ACHN (cell line): Measurements from ENCODE around the gene INSM2.
A peak's percentile ranks its signal among the peaks of the same experiment; 100 is the strongest.

Source experiments
- DNase-seq: peaks from one replicate; pipeline ENCODE4 v3.0.0-alpha.2; 2015
- in situ Hi-C: cut with HindIII; loops from 2 replicates; pipeline ENCODE4 v1.10.0; 2017; ENCODE audit warnings: low sequenced_read_pairs, low pct_ligation_motif_present, low pct_unique_long_range_greater_than_20kb

The INSM2 gene, protein sequence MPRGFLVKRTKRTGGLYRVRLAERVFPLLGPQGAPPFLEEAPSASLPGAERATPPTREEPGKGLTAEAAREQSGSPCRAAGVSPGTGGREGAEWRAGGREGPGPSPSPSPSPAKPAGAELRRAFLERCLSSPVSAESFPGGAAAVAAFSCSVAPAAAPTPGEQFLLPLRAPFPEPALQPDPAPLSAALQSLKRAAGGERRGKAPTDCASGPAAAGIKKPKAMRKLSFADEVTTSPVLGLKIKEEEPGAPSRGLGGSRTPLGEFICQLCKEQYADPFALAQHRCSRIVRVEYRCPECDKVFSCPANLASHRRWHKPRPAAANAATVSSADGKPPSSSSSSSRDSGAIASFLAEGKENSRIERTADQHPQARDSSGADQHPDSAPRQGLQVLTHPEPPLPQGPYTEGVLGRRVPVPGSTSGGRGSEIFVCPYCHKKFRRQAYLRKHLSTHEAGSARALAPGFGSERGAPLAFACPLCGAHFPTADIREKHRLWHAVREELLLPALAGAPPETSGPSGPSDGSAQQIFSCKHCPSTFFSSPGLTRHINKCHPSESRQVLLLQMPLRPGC

DNA sequence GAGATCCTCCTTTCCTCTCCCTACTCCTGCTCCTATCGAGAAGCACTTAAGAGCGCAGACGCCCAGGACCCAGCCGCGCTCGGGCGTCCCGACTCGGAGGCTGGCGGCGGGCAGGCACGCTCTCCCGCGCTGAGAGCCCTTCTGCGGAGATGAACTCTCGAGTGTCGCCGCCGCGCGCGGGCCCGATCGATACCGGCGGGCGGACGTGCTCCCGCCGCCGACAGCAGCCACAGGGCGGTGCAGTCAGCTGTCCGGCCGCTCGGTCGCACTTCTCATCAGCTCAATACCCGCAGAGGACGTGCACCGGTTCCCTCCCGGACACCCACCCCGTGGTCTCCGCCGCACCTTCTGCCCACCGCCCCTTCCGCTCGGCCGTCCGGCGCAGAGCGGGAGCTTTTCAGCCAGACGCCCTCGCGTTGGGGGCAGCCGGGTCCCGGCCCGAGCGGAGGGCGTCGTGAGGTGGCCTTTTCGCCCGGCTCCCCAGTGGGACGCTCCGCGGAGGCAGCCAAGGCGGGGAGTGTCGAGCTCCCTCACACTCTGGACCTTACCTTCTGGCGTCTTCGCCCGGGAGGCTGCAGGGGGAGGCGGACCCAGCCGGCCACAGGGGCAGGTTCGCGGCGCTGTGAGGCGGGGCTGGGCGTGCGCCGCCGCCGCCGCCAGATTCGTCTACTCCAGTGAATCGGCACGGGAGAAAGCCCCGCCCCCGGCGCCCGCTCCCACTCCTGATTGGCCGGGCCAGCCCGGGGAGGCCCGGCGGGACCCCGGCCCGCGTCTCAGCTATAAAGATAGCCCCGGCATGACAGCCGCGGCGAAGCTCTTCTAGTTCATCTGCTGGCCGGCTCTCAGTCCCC lies at the start of gene INSM2:
Gene INSM2 (plus strand): TSS at position 808 of the 851 bp plus-strand sequence. CDS start 89 bp downstream, outside the sequence.
- DNase-seq = peak; percentile 67

DNA sequence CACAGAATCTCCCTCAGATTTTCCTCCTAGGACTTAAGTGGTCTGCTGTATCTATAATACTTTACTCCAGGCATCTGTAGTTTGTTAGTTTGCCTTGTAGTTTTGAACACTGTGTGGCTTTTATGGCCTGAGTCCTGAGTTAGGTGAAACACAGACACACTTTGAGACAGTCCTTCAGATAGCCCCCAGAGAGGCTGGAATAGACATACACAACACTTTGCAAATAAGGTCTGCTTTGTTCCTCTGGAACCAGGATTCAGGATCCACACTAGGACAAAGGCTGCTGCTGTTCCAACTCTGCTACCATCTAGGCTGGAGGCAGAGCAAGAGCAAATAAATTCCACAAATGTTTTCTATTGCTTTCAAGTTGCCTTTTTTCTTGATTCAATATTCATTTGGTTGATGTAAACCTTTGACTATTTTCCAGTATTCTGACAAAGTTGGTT lies 41.4 kb upstream of the INSM2 start:
- in situ Hi-C loops = no loop called here
- DNase-seq = no peak

More for the DNA sequence above, at the start of gene INSM2:
- in situ Hi-C loops = no loop called here

DNA sequence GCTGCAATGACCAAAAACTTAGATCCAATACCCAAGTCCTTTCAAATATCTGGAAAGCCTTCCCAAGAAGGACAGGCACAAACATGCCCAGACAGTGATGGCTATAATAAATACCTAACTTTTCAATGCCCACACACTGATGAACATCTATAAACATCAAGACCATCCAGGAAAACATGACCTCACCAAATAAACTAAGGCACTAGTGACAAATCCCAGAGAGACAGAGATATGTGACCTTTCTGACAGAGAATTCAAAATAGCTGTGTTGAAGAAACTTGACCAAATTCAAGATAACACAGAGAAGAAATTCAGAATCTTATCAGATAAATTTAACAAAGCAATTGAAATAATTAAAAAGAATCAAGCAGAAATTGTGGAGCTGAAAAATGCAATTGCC lies 38.7 kb upstream of the INSM2 start:
- DNase-seq = no peak
- in situ Hi-C loops = no loop called here

DNA sequence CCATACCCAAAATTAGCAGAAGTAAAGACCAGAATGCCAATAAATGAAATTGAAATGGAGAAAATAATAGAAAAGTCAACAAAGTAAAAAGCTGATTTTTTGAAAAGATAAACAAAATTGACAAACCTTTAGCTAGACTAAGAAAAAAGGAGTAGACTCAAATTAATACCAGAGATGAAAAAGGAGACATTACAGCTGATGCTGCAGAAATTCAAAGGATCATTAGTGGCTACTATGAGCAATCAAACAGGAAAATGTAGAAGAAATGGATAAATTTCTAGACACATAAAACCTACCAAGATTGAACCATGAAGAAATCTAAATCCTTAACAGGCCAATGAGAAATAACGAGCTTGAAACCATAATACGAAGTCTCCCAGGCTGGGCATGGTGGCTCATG lies 34.8 kb upstream of the INSM2 start:
- DNase-seq = no peak
- in situ Hi-C loops = no loop called here

DNA sequence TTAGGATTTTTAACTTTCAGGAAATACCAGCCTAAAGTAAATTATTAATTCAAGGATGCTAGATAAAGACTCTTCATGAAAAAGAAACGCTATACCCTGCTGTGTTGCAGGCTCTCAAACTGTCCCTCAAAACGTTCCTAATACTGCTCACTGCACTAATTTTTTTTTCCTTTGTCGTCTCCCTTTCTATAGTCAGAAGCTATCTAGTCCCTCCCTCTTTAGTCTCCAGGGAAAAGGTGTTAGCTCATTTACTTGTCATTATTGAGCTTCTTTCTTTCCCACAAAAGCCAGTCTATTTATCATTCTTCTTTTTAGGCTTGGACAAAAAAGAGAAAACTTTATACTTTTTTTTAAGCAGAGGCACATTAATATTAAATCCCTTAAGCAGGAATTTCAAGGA lies 30.3 kb upstream of the INSM2 start:
- DNase-seq = no peak
- in situ Hi-C loops = no loop called here

DNA sequence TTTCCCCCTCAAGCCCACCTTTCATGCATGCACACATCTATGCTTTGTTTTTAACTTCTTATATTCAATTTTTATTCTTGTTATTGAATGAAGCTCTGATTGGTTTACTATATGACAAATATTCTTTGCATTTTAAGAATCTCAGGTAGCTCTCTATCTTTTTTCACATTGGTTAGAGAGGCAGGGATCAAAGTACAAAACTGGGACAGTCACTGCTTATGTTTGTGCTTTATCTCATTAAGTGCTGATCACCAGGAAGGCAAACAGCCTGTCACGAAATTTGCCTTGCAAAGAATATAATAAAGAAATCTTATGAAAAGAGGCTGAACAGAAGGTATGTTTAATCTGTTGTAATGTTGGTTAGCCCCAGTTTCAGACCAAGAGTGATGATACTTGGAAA lies 29.7 kb upstream of the INSM2 start:
- in situ Hi-C loops = no loop called here
- DNase-seq = no peak

DNA sequence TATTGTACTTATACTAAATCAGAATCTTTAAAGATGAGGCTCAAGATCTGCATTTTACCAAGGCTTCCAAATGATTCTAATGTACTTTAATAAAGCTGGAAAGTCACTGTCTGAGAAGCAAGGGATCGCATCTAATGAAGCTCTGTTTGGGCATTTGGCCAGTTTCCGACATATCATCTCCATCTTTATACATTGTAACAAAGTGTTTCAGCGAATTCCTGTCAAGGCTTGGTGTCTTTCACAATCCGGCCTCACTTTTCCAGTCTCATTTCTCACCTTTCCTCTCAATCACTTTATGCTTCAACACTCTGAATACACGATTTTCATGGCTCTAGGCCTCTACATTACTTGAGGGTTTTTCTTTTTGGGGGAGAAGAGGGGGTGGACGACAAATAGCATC lies 27.5 kb upstream of the INSM2 start:
- in situ Hi-C loops = no loop called here
- DNase-seq = no peak

DNA sequence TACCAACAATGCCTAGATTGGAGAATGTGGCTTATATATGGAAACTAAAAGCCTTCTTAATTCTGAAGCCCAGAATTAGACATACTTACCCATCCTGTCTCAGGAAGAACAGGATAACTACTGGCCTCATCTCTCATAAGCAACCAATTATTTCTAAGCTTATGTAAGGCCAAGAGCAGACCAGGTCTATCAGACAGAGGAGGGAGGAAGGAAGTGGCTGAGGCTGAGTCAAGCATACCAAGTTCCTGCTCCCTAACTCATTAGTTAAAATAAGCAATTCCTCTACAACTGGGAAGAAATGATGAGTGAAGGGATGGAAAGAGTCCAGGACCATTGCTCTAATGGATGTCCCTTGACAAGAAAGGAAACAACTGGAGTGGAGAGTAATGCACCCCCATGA lies 27.0 kb upstream of the INSM2 start:
- in situ Hi-C loops = no loop called here
- DNase-seq = no peak

DNA sequence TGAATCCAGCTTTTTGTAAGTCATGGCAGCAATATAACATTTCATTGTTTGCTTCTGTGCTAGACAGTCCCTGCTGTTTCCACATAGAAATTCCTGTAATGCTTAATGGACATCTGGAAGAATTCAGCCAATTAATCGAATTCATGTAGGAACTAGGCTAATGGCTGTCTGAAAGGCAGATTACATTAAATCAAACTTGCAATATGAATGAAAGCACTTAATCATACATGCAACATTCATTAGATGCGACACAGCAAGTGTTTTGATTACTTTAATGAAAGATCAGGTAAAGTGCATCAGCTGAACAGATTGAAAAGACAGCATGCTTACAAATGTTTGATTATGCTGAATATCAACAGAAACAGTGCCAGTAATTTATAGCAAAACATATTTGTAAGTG lies 24.1 kb upstream of the INSM2 start:
- DNase-seq = no peak
- in situ Hi-C loops = no loop called here

DNA sequence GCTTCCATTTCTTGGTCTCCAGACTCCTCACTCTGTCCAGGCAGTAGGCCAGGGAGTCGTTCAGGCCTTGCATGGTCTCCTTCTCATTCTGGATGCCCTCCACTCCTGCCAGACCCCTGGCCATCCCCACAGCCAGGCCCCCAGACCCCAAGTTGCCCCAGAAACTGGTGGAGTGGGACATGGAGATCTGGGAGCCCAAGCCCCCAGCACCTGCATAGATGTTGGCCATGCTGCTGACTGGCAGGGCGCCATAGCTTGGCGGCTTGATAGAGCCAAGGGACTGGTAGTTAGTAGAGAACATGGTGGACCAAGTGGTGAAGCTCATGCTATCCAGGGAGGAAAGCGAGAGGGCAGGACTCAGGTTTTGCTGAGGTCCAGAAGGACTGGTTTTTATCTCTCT lies 21.2 kb upstream of the INSM2 start:
- in situ Hi-C loops = no loop called here
- DNase-seq = no peak

DNA sequence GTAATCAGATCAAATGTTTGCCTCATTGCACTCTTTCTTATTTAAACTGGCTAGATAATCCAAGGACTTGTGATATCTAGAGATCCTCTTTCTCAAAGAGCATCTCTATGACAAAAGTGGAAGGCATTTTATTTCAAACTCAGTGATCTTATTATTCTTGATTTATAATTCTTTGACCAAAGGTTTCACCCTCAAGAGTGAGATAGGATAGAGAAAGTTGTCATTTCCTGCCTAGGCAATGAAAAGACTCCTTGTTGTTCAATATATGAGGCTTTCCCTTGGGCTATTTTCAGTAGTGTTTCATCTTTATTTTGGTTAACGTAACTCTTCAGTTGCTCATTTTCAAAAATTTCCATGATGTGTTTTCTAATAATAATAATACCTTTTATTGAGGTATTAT lies 18.0 kb upstream of the INSM2 start:
- in situ Hi-C loops = no loop called here
- no peak for DNase-seq

DNA sequence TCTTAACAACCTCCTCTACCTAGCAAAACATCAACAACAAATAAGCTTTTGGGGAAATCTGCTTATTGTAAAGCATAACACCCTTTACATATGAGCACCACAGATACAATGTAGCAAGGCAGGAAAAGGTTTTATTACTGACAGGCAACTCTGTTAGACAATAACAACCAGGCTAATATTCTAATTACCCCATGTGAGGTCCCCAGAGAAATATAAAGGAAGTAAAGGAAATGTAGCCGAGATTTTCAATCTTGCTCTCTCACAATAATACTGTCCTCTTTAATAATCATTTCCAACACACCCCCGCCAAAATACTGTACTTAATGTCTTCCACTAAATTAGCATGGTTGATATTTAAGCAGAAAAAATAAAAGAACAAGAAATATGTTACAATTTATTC lies 14.0 kb upstream of the INSM2 start:
- in situ Hi-C loops = no loop called here
- no peak for DNase-seq

DNA sequence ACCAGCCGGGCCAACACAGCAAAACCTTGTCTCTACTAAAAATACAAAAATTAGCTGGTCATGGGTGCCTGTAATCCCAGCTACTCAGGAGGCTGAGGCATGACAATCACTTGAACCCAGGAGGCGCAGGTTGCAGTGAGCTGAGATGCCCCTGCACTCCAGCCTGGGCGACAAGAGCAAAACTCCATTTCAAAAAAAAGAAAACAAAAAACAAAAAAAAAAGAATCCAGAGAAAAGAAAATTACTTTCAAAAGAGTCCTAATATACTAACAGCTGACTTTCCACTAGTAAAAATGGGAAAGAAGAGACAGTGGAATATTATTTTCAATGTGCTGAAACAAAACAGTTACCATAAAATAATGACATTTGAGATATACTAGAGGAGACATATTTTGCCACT lies 8.3 kb upstream of the INSM2 start:
- in situ Hi-C loops = no loop called here
- no peak for DNase-seq

DNA sequence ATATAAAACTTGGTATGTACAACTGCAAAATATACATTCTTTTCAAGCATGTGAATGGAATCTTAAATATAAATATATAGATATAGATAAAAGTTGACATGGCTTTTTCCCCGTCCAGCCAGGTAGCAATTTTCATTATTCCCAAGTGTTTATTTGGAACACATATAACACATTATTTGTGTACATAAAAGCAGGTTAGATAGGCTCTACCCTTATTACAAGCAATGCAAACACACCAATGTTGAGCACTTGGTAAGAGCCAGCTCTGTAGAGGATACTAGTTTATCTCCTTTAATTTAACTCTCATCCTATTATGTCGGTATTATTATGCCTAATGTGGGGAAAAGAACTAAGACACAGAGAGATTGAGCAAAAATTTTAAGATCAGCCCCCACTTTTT lies 7.0 kb upstream of the INSM2 start:
- no peak for DNase-seq
- in situ Hi-C loops = no loop called here

DNA sequence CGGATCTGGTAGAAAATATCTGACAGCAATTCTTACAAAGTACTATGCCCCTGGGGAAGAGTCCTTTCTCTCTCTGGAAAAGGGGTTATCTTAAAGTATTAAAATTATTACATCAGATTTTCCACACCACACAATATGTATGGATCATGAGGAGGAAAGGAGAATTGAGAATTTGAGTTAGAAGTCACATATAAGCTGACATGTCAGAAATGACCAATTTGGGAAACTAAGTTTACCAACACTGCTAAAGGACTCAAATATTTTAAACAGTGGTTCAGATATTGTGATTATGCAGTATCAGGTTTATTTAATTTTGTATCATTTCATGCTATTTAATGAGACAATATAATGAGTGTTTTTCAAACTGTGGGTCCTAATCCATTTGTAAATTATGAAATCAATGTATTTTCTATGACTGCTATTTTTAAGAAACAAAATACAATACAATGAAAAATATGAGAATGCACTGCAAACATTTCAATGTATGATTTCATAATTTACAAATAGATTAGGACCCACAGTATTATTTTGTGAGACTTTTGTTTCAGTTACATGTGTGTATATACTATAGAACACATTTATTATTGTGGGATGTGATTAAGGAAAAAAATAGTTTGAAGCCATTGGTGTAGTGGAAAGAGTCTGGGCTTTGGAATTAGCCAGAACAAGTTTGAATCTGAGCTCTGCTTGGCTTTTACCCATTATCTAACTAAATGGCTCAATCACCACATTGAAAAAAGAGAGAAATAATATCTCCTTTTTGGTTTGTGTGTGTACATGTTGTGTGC lies 1.8 kb upstream of the INSM2 start:
- in situ Hi-C loops = no loop called here
- no peak for DNase-seq

DNA sequence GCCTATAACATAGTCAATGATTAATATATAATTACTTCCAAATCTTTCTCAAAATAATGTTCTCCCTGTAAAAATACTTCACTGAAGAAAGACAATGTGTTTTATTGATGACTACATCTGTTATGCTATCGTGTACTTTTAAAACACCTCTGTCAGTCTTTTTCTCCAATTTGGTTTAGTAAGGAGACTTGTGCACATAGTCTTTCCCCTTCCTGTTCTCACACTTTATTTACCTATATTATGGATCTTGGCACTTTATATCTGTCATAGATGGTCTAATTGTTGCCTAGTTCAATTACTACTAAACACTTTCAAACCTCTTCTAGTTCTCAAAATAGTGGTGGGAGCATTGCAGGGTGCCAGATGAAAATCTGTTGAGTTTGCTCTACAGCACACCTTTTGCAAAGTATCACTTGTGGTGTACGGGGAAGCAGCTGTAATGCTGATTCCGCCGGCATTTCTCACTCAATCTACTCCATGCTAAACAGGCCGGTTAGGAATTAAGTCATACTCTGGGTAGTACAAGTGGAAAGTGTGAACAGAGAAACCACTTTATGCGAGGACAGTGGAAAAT lies 1.1 kb upstream of the INSM2 start:
- in situ Hi-C loops = no loop called here
- no peak for DNase-seq

DNA sequence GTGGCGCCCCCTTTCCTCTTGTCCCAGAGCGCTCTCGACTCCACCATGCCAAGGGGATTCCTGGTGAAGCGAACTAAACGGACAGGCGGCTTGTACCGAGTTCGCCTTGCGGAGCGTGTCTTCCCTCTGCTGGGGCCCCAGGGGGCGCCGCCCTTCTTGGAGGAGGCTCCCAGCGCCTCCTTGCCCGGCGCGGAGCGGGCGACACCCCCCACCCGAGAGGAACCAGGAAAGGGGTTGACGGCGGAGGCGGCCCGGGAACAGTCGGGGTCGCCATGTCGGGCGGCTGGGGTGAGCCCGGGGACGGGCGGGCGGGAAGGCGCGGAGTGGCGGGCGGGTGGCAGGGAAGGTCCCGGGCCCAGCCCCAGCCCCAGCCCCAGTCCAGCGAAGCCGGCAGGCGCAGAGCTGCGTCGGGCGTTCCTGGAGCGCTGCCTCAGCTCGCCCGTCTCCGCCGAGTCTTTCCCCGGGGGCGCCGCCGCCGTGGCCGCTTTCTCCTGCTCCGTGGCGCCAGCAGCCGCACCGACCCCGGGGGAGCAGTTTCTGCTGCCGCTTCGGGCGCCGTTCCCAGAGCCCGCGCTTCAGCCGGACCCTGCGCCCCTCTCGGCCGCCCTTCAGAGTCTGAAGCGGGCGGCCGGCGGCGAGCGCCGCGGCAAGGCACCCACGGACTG lies 376 bp downstream of the INSM2 start:
- DNase-seq = peak; percentile 53
- in situ Hi-C loops = no loop called here

DNA sequence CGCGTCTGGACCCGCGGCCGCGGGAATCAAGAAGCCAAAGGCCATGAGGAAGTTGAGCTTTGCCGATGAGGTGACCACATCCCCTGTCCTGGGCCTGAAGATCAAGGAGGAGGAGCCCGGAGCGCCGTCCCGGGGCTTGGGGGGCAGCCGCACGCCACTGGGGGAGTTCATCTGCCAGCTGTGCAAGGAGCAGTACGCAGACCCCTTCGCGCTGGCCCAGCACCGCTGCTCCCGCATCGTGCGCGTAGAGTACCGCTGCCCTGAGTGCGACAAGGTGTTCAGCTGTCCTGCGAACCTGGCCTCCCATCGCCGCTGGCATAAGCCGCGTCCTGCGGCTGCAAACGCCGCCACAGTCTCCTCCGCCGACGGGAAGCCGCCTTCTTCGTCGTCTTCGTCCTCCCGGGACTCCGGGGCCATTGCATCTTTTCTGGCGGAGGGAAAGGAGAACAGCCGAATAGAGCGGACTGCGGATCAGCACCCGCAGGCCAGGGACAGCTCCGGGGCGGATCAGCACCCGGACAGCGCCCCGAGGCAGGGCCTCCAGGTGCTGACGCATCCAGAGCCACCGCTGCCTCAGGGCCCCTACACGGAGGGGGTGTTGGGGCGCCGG lies 1.0 kb downstream of the INSM2 start:
- in situ Hi-C loops = no loop called here
- peak; percentile 73 for DNase-seq
